HG03095 (cell line): ENCODE data around the gene ALAS1.
"Not testable (repeated sequence)": the region's sequence is repeated elsewhere in the genome, so short reads cannot be mapped to it uniquely, and the experiment has no call there.

ENCODE experiments used
- ATAC-seq: cut with Tn5 transposase; IDR thresholded peaks from one replicate; pipeline ENCODE4 v1.9.1; 2021; ENCODE audit warnings: moderate library complexity; ENCODE audit not compliant: unreplicated experiment

Gene ALAS1

GRCh38 chr3:52197842-52198625 is at the start of gene ALAS1:
Gene ALAS1 (plus strand): TSS chr3:52198160. CDS start chr3:52199242, 1,082 bp downstream.
- peak; percentile 73 for ATAC-seq

- no peak for ATAC-seq
Observed at GRCh38 chr3:52149021-52149420, 48.9 kb upstream of the ALAS1 start.

GRCh38 chr3:52149726-52150125 is 48.2 kb upstream of the ALAS1 start:
- ATAC-seq: no peak

GRCh38 chr3:52150357-52150756 is 47.6 kb upstream of the ALAS1 start:
- no peak for ATAC-seq

GRCh38 chr3:52150860-52151259 is 47.1 kb upstream of the ALAS1 start:
- ATAC-seq: no peak

- ATAC-seq: not testable (repeated sequence)
Observed at GRCh38 chr3:52151991-52152390, 46.0 kb upstream of the ALAS1 start.

- peak; percentile 11 for ATAC-seq
Observed at GRCh38 chr3:52153389-52154096, 44.4 kb upstream of the ALAS1 start.

GRCh38 chr3:52154135-52155094 is 43.5 kb upstream of the ALAS1 start, which contains the start of gene POC1A:
Gene POC1A (minus strand): TSS chr3:52154423. CDS start chr3:52154372, 51 bp downstream.
- ATAC-seq: peak; percentile 70

- no peak for ATAC-seq
Observed at GRCh38 chr3:52155912-52156311, 42.0 kb upstream of the ALAS1 start.

GRCh38 chr3:52159503-52159902 is 38.5 kb upstream of the ALAS1 start:
- no peak for ATAC-seq

- no peak for ATAC-seq
Observed at GRCh38 chr3:52162250-52162872, 35.6 kb upstream of the ALAS1 start.

- ATAC-seq: no peak
Observed at GRCh38 chr3:52167240-52167639, 30.7 kb upstream of the ALAS1 start.

- not testable (repeated sequence) for ATAC-seq
Observed at GRCh38 chr3:52170217-52170616, 27.7 kb upstream of the ALAS1 start.

- ATAC-seq: no peak
Observed at GRCh38 chr3:52171514-52172261, 26.3 kb upstream of the ALAS1 start.

- ATAC-seq: no peak
Observed at GRCh38 chr3:52172262-52172757, 25.6 kb upstream of the ALAS1 start.

- ATAC-seq: no peak
Observed at GRCh38 chr3:52173101-52173500, 24.9 kb upstream of the ALAS1 start.

- no peak for ATAC-seq
Observed at GRCh38 chr3:52174896-52175295, 23.1 kb upstream of the ALAS1 start.

- ATAC-seq: no peak
Observed at GRCh38 chr3:52175416-52176179, 22.4 kb upstream of the ALAS1 start.

GRCh38 chr3:52176180-52176752 is 21.7 kb upstream of the ALAS1 start:
- no peak for ATAC-seq
